Activated T-cell treated with anti-CD3 and anti-CD28 coated beads for 1 hour (primary cell): ENCODE results near the gene NLGN4X.

ENCODE experiments used
- DNase-seq: peaks from one replicate; pipeline ENCODE4 v3.0.0-alpha.2; 2020; ENCODE audit warnings: low read depth

NLGN4X gene

DNA sequence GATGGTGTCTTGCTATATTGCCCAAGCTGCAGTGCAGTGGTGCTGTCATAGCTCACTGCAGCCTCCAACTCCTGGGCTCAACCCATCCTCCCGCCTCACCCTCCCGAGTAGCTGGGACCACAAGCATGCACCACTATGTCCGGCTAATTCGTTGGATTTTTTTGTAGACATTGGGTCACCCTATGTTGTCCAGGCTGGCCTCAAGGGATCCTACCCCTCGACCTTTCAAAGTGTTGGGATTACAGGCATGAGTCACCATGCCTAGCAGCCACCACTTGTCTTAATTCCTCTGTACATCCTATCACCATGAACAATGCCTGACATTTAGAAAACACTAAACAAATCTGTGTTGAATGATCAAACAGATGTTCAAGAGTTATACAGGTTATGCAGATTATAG, 76.7 kb downstream of the NLGN4X start:
- DNase-seq, result no peak

DNA sequence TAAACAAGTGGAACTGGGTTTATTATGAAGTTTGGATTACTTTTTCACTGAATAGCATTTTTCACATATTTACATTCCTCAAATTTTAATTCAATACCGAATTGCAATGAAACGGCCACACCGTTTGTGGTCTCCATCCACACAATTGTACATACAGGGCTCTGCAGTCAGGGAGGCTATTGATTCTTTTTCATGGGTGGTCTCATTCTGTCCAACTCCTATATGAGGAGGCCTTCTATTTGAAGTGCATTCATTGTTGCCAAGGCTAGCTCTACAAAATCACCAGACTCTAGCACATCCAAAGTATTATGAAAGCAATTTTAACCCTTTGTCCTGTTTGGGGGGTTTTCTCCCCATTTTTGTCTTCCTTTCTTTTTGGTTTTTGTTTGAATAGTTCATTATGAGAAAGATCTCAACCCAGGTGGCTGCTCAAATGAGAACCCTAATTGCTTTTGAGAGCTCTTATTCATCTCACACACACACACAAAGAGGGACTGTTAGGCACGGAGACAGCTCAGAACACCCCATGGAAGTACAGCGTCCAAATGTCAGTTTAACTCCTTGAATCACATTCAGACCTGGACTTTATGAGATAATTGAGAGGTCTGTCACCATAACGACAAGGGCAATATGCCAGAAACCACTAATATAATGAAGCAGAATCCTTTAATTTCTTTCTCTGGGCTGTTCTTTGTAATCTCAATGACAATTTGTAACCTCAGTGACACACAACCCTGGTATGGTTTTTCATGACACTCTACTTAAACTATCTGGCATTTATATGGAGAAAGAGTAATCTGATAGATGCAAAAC, 79.4 kb downstream of the NLGN4X start:
- DNase-seq, result no peak

DNA sequence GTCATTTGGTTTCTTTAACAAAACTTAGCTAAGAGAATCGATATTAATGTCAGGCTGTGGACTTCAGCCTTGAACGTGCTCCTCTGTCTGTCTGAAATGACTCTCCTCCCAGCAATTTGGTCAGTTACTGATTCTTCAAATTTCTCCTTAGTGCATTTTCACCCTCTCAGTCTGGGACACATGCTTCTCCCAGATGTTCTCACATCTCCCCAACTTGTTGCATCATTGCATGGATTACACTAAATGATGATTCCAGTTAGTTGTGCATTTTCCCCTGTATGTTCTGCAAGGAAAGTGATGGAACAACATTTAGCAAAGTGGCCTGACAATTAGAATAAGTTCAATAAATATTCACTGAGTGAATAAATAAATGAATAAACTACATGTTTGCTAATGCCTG, 94.4 kb downstream of the NLGN4X start:
- DNase-seq, result no peak

DNA sequence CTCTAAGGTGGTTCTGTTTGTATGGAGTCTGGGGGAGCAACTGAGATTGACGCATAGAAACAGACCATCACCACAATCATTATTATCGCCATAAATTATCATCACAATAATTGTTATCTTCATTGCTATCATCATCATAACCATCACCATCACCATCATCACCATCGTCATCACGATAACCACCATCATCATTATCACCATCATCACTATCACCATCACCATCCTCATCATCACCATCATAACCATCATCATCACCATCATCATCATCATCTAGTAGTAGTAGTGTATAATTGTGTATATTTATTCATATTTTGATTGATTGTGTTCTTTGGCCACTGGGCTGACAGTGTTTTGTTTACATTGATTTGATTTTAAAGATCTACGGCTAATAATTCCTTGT, 95.7 kb downstream of the NLGN4X start:
- no peak for DNase-seq

DNA sequence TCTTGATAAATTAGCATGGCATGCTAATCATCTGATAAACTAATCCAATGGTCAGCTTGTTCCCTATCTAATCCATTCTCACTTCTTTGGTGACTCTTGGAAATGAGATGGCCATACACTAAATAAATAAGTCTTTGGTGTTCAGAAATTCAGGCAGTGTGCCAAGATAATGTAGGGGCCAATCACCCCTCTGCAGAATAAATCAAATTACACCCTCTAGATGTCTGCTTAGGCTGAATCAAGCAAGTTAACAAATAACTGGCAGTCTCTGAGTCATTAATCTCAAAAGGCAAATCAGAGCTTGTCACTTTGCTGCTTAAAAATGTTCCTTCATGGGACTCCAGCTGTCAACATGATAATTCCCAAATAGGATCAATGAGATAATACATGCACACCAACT, 97.4 kb downstream of the NLGN4X start:
- no peak for DNase-seq

DNA sequence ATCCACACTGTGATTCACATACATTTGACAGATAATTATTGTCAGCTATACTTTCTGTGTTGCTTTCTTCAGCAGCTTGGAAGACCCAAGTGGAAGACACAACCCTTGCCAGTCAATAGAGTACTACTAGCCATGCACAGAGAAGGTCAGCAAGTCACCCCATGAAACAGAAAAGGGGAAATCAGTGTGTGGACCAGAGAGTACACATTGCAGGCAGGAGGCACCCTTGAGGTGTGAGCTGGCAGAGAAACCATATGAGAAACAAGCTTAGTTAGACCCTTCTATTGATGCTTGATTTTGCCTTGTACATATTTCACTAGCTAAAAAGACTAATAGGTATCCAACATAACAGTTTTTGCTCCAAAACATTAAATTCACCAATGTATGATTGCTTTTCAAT, 99.5 kb downstream of the NLGN4X start:
- DNase-seq, result no peak

DNA sequence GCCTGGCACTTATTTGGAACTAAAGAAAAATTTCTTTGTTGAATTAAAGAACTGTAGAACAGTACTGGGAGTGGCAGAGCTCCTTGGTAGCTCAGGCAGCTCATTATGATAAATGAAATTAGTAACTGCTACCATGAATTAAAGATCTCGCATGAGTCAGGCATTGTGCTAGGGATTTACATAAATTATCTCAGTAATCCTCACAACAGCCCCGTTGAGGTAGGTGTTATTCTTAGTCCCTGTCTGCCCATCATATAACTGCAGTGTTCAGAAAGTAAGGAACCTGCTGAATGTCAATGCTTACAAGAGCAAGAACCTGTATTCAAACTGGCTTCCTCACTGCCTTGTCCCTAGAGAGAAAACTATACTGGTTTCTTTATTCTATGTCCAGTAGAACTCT, 108.3 kb downstream of the NLGN4X start:
- no peak for DNase-seq

DNA sequence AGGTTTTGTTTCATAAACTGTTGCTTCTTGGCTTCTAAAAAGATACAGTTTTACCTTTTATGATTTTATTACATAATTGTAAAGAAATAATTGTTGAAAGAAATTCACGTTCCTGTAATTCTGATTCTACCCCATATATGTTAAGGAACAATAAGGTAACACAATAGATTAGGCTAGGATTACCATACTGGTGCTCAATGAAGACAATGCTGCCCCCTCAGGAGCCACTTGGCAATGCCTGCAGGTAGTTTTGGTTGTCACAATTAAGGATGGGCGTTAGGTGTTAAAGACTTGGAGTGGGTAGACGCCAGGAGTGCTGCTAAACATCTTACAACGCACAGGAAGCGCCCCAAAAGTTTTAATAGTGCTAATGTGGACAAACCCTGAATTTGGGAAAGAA, 133.2 kb downstream of the NLGN4X start:
- no peak for DNase-seq

DNA sequence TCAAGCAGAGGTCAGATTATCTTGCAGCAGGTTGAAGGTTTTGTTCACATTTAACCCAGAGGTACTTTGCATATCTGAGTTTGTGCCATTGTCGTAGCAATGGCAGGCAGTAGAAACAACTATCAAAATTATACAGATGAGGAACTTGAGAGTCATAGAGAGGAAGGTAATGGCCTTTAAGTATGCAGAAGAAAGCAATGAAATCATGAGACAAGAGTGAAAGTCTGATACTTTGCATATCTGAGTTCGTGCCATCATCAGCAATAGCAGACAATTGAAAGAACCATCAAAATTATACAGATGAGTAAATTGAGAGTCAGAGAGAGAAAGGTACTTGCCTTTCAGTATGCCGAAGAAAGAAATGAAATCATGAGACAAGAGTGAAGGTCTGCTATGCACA, 154.1 kb downstream of the NLGN4X start:
- DNase-seq, result no peak

DNA sequence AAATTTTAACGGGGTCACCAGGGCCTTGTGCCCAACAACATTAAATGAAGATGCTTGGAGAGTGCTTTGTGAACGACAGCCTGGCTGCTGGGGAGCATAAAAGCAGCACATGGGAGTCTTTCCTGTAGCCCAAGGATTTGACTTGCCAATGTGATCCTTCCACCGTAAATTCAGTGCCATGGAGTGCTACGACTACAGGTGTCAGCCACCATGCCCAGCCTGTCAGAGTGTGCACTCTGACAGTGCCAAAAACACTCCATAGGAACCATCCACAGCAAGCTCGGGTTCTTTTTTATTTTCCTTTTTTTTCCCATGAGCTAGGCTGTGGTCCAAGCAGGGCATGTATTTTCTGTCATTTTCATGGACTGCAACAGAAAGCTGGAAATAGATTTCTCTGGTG, 156.9 kb downstream of the NLGN4X start:
- no peak for DNase-seq

DNA sequence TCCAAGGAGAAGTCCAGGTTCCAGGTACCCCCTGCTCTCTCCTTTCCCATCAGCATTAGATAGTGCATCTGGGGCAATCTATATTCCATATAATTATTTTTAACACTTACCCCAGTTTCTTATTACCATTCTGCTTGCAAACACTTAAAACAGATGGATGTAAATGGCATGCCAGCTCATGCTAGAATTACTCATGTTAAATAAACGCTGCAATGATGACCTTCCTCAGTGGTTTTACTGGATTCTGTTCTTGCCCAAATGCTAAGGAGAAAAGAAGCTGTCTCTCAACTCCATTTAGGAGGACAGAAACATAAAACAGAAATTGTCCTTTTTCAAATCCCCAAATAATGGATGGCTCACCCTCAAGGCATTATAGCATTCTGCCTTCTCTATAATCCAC, 161.1 kb downstream of the NLGN4X start:
- no peak for DNase-seq

DNA sequence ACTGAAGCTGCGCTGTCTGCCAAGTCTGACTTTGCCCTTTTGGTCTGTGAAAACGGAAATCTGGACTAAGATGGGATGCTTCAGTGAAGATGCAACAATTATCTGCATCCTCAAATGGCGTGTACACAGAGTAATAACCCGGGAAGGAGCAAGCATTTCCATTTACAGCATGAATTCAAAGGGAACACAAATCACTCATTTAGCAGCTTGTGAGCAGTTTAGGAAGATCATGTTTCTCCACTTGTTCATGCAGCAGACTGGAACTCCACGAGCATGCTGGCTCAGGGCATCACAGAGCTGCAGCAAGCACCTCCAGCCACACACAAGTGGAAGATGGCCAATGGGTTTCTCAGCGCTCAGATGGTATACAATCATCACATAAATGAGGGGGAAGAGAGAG, 175.5 kb downstream of the NLGN4X start:
- DNase-seq, result no peak

DNA sequence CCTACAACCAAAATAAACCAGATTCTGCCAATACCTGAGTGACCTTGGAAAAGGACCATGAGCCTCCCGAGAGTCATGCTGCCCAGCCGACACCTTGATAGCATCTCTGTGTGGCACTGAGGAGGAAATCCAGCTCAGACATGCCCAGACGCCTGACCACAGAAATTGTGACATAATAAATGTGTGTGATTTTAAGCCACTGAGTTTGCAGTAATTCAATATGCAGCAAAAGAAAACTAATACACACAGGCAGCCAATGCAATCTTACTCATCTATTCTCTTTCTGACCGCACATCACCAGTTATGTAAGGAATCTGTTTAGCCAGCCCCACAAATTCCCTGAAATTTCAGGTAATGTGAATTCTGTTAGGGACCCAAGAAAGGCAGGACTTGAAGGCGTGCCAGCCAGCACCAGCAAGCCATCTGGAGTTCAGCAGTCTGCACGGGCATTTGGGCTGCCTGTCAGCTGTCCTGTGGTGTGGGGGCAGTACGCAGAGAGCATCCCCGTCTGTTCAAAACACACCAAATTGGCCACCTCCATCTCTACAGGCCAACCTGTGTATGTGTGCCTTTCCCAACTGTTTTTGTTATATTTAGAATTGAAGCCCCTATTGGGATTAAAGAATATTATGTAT, 176.4 kb downstream of the NLGN4X start:
- no peak for DNase-seq

DNA sequence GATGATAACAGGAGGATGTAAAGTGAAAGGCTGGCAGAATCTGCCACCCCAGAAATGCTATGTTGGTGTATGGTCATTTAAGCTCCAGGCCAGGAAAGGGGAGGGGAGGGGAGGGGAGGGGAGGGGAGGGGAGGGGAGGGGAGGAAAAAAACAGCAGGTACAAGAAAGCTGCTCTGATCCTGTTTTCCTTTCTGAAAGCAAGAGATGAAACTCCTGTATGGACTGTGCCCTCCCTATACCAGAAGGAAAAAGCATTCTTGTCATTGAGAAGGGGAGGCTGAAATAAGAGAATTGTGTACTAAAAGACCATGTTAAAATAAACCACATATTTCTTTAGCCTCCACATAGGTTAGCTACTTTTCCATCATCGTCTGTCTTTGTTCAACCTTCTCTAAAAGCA, 179.5 kb downstream of the NLGN4X start:
- no peak for DNase-seq

DNA sequence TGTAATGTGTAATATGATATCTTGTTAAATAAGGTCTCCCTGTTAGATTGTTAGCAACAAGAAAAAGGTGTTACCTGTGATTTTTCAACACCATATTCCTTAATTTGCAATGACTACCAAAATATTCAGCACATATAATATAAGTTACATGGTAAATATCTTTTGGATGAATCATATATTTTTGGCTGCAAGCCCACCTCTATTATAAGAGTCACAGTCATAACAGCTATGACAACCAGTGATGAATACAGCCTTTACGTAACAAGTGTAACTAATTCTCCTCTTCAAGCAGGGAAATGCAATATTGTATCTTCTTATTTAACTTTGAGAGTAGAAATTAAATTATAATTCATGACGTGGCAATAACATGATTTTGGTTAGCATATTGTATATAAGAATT, 187.0 kb downstream of the NLGN4X start:
- no peak for DNase-seq

DNA sequence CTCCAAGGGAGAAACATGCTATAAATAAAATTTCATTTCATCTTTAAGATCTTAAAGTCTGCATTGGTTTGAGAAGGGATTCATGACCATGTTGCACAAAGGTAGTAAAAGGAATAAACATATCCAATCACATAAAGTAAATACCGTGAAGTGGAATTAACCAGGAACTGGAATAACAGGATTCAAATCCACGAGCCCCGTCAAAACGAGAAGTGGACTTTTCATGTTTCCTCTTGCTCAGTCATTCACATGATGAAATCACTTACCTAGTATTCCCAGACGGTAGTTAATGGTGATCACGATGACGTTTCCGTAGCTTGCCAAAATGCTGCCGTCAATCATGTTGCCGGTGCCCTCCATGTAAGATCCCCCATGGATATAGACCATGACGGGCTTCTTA, 199.7 kb downstream of the NLGN4X start:
- DNase-seq, result no peak

DNA sequence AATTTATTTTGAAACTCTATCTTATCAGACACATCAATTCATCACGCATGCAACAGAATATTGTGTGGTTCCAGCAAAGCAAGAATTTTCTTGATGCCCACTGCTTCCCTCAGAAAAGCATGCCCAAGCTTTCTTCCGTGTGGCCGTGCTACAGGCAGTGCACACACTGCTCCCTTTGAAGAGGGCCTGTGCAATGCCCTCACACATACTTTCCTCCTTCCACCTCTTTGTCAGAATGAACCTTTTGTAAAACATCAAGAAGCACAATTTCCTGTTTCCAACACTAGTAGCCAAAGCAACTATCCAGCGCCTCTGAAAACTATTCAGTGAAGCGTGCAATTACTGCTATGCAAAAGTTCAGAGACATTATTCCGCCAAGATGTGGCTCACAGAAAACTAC, 201.7 kb downstream of the NLGN4X start:
- no peak for DNase-seq

DNA sequence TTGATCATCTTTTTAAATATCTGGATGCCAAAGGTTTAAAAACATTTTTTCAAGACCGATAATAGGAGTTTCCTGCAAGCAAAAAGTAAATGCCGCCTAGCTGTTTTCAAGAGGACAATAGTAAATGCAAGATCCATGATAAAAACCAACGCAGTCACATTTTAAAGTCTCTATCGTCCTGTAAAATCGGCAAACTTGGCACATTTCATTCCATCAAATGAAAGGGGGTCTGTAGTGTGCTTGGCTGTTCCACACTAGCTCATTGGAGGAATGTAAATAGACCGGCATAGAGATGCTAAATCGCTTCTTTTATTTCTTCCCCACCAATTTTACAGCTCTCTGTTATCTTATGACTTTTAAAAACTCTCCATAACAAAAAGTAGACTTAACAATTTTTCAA, 202.2 kb downstream of the NLGN4X start:
- DNase-seq, result no peak

DNA sequence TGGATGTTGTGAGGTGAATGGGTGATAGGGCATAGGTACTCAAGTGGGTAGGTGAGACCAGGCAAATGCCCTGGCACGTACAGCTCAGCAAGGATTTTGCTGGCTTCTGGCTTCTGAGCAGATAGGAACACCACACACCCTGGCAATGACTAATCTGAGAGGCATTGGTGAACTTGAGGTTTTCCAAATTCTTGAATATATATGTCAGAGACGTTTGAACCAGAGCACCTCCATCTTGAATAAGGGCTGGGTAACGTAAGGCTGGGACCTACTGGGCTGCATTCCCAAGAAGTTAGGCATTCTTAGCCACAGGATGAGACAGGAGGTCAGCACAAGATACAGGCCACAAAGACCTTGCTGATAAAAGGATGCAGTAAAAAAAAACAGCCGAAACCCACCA, 204.5 kb downstream of the NLGN4X start:
- DNase-seq, result no peak

DNA sequence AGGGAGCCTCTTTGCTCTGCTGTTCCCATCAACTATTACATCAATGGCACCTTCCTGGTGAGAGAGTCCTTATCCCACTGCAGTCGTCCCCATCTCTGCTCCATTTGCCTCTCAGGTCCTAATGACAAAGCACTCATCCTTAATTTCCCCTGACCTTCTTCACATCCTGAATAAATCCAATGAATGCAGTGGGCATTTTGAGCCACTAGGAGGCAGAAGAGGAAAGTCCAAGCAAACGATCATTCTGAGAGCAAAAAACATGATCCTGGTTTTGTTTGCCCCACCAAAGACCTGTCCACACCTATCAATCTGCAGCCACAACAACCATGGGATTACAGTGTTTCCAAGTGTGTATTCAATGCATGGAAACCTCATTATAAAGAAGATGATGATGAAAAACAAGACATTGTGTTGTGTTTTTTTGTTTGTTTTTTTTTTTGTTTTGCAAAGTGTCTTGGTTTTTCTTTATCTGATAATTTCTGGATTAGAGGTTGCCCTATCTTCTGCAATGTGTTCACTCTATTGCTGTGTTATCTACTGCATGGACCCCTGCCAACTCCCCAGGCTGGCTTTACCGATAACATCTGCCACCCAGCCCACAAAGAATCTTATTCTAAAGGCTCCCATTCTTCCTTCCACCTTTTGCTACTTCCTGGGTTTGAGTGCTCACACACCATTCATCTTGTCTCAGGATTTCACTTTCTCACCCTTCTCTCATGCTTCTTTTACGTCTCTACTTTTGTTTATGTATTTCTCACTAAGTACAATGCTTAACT, 207.2 kb downstream of the NLGN4X start:
- DNase-seq, result no peak

DNA sequence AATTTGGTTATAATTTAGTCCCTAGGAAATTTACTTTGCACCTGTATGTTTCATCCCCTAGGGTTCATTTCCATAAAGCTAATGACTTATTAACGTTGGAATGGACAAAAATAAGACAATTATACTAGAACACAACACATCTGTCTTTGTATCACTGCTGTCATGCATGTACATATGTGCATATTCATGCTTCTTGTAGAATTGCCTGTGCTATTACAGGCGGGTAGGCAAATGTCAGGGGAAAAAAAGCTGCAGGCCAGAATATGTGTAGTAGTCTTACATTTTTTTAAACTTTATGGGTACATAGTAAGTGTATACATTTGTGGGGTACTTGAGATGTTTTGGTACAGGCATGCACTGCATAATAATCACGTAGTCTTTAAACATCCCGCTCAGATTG, 209.6 kb downstream of the NLGN4X start:
- no peak for DNase-seq

DNA sequence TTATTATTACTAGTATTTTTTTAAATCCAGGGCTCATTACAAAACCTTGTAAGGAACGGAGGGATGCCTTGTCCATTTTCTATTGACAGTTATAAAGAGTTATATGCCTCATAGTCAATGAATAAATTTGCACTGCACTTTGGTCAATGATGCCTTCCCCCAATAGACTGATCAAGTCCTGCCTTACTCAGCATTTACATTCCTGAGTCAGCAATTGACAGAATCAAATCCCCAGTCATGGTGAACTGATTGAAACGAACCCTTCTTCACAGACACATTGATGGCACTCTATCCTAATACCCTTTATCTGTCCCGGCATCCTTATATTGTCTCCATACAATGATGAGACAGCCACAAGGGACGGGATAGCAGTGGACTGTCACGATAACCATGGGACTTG, 213.2 kb downstream of the NLGN4X start:
- no peak for DNase-seq

DNA sequence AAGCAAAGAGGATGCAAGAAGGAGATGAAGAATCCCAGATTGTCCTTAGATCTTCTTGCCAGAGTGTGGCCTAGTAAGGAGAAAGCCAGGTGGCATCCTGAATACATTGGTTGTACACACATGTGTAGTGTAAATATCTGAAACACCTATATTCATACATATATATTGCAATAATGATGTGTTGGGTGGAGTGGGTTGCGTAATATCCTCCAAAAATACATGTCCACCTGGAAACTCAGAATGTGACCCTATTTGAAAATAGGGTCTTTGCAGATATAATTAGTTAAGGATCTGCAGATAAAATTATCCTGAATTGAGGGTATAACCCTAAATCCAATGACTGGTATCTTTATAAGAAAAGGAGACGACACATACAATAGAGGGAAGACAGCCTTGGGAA, 216.3 kb downstream of the NLGN4X start:
- DNase-seq, result no peak
